Measurements from ENCODE around the gene ROR2. TPM values are rescaled to one million over a fixed set of nuclear protein-coding genes. Genes with fewer than 3 reads are reported as not detected.
"Not testable (repeated sequence)": the region's sequence is repeated elsewhere in the genome, so short reads cannot be mapped to it uniquely, and the experiment has no call there.

The ROR2 gene
- total and polyA plus RNA-seq, 5 donors = 20.1 to 38.9 (median 35.3) TPM

DNA sequence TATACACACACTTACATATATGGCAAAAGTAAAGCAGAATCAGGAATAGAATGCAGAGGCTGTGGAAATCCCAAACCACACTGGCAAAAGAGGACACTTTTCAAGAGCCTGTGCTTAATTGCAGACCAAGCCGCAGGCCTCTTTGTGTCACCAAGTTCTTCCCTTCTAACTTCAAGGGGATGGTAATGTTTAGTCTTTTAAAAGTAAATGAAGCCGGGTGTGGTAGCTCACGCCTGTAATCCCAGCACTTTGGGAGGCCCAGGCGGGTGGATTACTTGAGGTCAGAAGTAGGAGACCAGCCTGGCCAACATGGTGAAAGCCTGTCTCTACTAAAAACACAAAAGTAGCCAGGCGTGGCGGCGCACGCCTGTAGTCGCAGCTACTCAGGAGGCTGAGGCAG, 28.7 kb downstream of the ROR2 start:
- 86% methylated on average over 9 of the region's 9 CpGs for WGBS
- no peak overlapping the region for H3K27ac ChIP-seq (ENCODE audit: low read length)
- H3K9me3 ChIP-seq (ENCODE audit: control insufficient read depth, low read length) = no peaks in the 10 kb centered on the region
- no peaks in the 10 kb centered on the region for H3K27me3 ChIP-seq (ENCODE audit: control insufficient read depth, insufficient read depth)
- no peak for ATAC-seq
- peaks cover 2% of the 10 kb centered on the region for H3K4me1 ChIP-seq (ENCODE audit: control insufficient read depth, insufficient read depth, low read length)
- intact Hi-C loops (cut with DNase I) = no loop called here
- DNase-seq = no peak
- H3K4me3 ChIP-seq (ENCODE audit: low read length) = no peak overlapping the region

DNA sequence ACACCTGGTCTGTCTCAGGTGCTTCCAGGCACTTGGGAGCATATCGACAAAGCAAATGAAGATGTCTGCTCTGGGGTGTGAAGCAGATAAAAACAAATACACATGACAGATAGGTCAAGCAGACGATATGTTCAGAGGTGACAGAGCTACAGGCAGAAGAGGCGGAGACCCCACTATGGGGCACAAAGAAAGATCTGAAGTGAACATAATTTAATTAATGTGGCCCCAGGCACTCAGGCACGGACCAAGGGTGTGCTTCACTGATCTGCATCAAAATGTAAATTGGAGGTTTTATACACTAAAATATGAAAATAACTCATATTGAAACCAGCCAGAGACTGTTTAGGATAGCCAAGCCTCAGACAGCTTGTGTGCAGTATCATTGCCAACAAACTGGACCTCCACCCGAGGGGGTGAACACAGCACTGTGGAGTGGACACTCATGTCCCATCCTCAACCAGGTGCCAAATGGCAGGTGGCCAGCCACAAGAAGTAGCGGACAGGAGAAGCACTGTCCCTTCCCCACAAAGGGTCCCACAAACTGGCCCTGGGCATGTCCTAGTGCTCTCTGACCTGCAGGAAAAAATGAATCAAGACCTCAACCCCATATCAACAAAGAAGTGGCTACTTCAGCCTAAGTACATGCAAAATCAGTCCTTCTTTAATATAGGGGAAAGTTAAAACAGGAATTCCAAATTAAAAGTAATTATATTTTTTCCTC, 29.2 kb downstream of the ROR2 start:
- Histone ChIP-seq H3K27ac (ENCODE audit: low read length) (no peak overlapping the region), H3K4me3 (ENCODE audit: low read length) (no peak overlapping the region), H3K9me3 (ENCODE audit: control insufficient read depth, low read length) (no peaks in the 10 kb centered on the region), H3K27me3 (ENCODE audit: control insufficient read depth, insufficient read depth) (no peaks in the 10 kb centered on the region), H3K4me1 (ENCODE audit: control insufficient read depth, insufficient read depth, low read length) (peaks cover 4% of the 10 kb centered on the region)
- ATAC-seq (no peak), DNase-seq (no peak)
- intact Hi-C loops (cut with DNase I) = no loop called here
- WGBS = 47% methylated on average over 6 of the region's 6 CpGs

DNA sequence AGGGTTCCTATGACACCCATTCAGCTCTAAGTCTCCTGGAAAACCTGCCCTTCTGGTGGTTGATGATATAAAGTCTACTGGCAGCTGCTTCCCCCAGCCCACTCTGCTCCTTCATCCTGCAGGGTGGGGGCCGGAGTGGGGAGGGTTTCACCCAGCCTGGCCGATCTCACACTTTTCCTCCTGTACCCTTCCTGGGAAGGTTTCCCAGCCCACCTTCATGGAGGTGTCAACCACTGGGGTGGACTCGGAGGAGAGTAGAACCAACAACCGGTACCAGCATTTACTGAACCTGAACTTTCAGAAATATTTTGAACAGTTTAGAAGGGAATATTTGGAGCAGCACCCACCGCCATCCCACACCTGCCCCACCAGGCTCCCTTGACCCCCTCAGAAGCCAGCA, 30.4 kb downstream of the ROR2 start:
- no peaks in the 10 kb centered on the region for H3K27me3 ChIP-seq (ENCODE audit: control insufficient read depth, insufficient read depth)
- intact Hi-C loops (cut with DNase I) = no loop called here
- H3K9me3 ChIP-seq (ENCODE audit: control insufficient read depth, low read length) = no peaks in the 10 kb centered on the region
- H3K4me3 ChIP-seq (ENCODE audit: low read length) = no peak overlapping the region
- 91% methylated on average over 5 of the region's 5 CpGs for WGBS
- DNase-seq (no peak), ATAC-seq (no peak)
- peaks cover 4% of the 10 kb centered on the region for H3K4me1 ChIP-seq (ENCODE audit: control insufficient read depth, insufficient read depth, low read length)
- no peak overlapping the region for H3K27ac ChIP-seq (ENCODE audit: low read length)

DNA sequence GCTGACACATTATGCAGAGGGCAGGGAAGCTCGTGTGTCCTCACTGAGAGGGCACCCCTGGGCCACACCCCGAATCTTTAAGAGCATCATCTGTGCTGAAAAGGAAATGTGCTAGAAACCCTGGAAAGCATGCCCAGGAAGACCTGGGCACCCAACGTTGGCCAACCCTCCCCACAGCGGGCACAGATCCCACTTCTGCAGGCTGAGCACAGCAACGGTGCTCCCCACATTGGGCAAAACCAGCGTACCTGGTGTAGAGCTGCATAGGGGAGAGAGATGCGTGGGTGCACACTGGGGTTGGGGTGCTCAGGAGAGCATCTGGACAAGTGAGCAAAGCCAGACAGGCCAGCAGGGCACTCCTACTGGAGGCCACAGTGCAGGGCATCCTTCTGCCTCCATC, 32.6 kb downstream of the ROR2 start:
- no peak for DNase-seq
- no peak overlapping the region for H3K27ac ChIP-seq (ENCODE audit: low read length)
- H3K27me3 ChIP-seq (ENCODE audit: control insufficient read depth, insufficient read depth) = no peaks in the 10 kb centered on the region
- WGBS = 85% methylated on average over 7 of the region's 7 CpGs
- H3K9me3 ChIP-seq (ENCODE audit: control insufficient read depth, low read length) = no peaks in the 10 kb centered on the region
- H3K4me1 ChIP-seq (ENCODE audit: control insufficient read depth, insufficient read depth, low read length) = peaks cover 4% of the 10 kb centered on the region
- no peak for ATAC-seq
- intact Hi-C loops (cut with DNase I) = no loop called here
- no peak overlapping the region for H3K4me3 ChIP-seq (ENCODE audit: low read length)

DNA sequence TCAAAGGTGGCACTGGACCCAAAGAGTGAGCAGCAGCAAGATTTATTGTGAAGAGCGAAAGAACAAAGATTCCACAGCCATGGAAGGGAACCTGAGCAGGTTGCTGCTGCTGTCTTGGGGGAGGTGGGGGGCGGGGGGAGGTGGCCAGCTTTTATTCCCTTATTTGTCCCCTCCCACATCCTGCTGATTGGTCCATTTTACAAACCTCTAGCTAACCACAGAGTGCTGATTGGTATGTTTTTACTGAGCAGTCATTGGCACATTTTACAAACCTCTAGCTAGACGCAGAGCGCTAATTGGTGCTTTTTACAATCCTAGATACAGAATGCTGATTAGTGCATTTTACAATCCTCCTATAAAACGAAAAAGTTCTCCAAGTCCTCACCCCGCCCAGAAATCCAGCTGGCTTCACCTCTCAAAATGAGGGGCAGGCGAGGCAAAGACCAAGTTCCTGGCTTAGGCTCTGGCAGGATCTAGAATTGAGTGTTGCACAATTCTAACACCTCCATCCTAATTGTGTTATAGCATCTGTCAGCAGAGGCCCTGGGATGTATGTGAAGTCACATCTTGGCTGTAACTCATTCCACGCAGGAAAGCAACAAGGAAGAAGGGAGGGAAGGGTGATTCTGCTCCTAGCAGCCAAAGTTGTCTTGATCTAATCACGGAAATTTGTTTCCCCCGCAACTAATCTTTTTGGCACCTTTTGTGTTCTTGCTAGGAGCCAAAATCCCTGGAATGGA, 34.3 kb downstream of the ROR2 start:
- 62% methylated on average over 10 of the region's 10 CpGs for WGBS
- ATAC-seq = peak; percentile 8 to 36
- Histone ChIP-seq H3K27ac (ENCODE audit: low read length) (no peak overlapping the region), H3K27me3 (ENCODE audit: control insufficient read depth, insufficient read depth) (no peaks in the 10 kb centered on the region), H3K4me1 (ENCODE audit: control insufficient read depth, insufficient read depth, low read length) (peaks cover 2% of the 10 kb centered on the region), H3K9me3 (ENCODE audit: control insufficient read depth, low read length) (no peaks in the 10 kb centered on the region), H3K4me3 (ENCODE audit: low read length) (no peak overlapping the region)
- DNase-seq = no peak
- intact Hi-C loops (cut with DNase I) = no loop called here

- intact Hi-C loops (cut with DNase I) = no loop called here
- DNase-seq = no peak
Measured at GRCh38 chr9:91914937-91915336, 35.1 kb downstream of the ROR2 start.

GRCh38 chr9:91914404-91914803, 35.6 kb downstream of the ROR2 start:
- 94% methylated on average over 10 of the region's 10 CpGs for WGBS
- DNase-seq = no peak
- Histone ChIP-seq H3K9me3 (ENCODE audit: control insufficient read depth, low read length) (no peaks in the 10 kb centered on the region), H3K4me3 (ENCODE audit: low read length) (no peak overlapping the region), H3K27me3 (ENCODE audit: control insufficient read depth, insufficient read depth) (no peaks in the 10 kb centered on the region), H3K4me1 (ENCODE audit: control insufficient read depth, insufficient read depth, low read length) (peaks cover 2% of the 10 kb centered on the region), H3K27ac (ENCODE audit: low read length) (no peak overlapping the region)
- no peak for ATAC-seq
- intact Hi-C loops (cut with DNase I) = no loop called here

More at GRCh38 chr9:91914937-91915336, 35.1 kb downstream of the ROR2 start:
- no peaks in the 10 kb centered on the region for H3K27me3 ChIP-seq (ENCODE audit: control insufficient read depth, insufficient read depth)
- H3K4me1 ChIP-seq (ENCODE audit: control insufficient read depth, insufficient read depth, low read length) = peaks cover 2% of the 10 kb centered on the region
- ATAC-seq = no peak
- H3K4me3 ChIP-seq (ENCODE audit: low read length) = no peak overlapping the region
- 96% methylated on average over 9 of the region's 9 CpGs for WGBS
- H3K27ac ChIP-seq (ENCODE audit: low read length) = no peak overlapping the region
- no peaks in the 10 kb centered on the region for H3K9me3 ChIP-seq (ENCODE audit: control insufficient read depth, low read length)

DNA sequence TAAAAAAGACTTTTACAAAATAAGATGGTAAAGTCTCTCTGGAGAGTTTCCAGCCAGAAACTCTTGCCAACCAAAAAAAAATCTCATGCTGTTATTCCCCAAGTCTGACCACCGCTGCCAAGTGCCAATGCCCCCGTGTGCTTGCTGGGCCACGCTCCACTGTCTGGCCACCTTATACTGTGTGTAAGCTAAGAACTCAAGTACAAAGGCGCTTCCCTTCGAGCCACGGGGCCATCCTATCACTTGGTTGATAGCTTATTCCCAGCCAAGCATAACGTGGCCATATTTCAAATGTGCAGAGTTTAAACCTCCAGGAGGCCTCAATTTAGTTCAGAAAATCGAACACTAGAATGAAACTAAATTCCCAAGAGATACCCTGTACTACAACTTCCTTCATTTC, 36.0 kb downstream of the ROR2 start:
- Histone ChIP-seq H3K27me3 (ENCODE audit: control insufficient read depth, insufficient read depth) (no peaks in the 10 kb centered on the region), H3K9me3 (ENCODE audit: control insufficient read depth, low read length) (no peaks in the 10 kb centered on the region), H3K4me3 (ENCODE audit: low read length) (no peak overlapping the region), H3K4me1 (ENCODE audit: control insufficient read depth, insufficient read depth, low read length) (peaks cover 2% of the 10 kb centered on the region), H3K27ac (ENCODE audit: low read length) (no peak overlapping the region)
- intact Hi-C loops (cut with DNase I) = no loop called here
- WGBS = 57% methylated on average over 8 of the region's 8 CpGs
- DNase-seq = no peak
- ATAC-seq = no peak

- intact Hi-C loops (cut with DNase I) = no loop called here
Measured at GRCh38 chr9:91913096-91913495, 36.9 kb downstream of the ROR2 start.

GRCh38 chr9:91911657-91912056, 38.4 kb downstream of the ROR2 start:
- intact Hi-C loops (cut with DNase I) = no loop called here
- Histone ChIP-seq H3K27me3 (ENCODE audit: control insufficient read depth, insufficient read depth) (no peaks in the 10 kb centered on the region), H3K4me1 (ENCODE audit: control insufficient read depth, insufficient read depth, low read length) (peaks cover 2% of the 10 kb centered on the region), H3K9me3 (ENCODE audit: control insufficient read depth, low read length) (no peaks in the 10 kb centered on the region), H3K27ac (ENCODE audit: low read length) (no peak overlapping the region), H3K4me3 (ENCODE audit: low read length) (no peak overlapping the region)
- DNase-seq (no peak), ATAC-seq (no peak)
- 60% methylated on average over 2 of the region's 2 CpGs for WGBS

More at GRCh38 chr9:91913096-91913495, 36.9 kb downstream of the ROR2 start:
- Histone ChIP-seq H3K9me3 (ENCODE audit: control insufficient read depth, low read length) (no peaks in the 10 kb centered on the region), H3K4me3 (ENCODE audit: low read length) (no peak overlapping the region), H3K4me1 (ENCODE audit: control insufficient read depth, insufficient read depth, low read length) (peaks cover 2% of the 10 kb centered on the region), H3K27me3 (ENCODE audit: control insufficient read depth, insufficient read depth) (no peaks in the 10 kb centered on the region), H3K27ac (ENCODE audit: low read length) (no peak overlapping the region)
- DNase-seq (no peak), ATAC-seq (no peak)
- WGBS = 78% methylated on average over 2 of the region's 2 CpGs

GRCh38 chr9:91909256-91909655, 40.8 kb downstream of the ROR2 start:
- ATAC-seq; H3K4me1 ChIP-seq (ENCODE audit: control insufficient read depth, insufficient read depth, low read length); H3K27me3 ChIP-seq (ENCODE audit: control insufficient read depth, insufficient read depth); intact Hi-C loops (cut with DNase I); H3K27ac ChIP-seq (ENCODE audit: low read length); DNase-seq; H3K9me3 ChIP-seq (ENCODE audit: control insufficient read depth, low read length); H3K4me3 ChIP-seq (ENCODE audit: low read length): not testable (repeated sequence)
- 85% methylated on average over 3 of the region's 3 CpGs for WGBS
